GM12878 (cell line): Measurements from ENCODE around the gene FNDC8.

ENCODE experiments used
- MAX ChIP-seq: IDR thresholded peaks from 2 replicates; pipeline ENCODE4 v1.6.1; 2012; ENCODE audit warnings: low read depth, low read length, improper control_type of control experiment
- NFYB ChIP-seq: IDR thresholded peaks from 2 replicates; pipeline ENCODE4 v1.6.1; 2011; ENCODE audit warnings: low read depth, mild to moderate bottlenecking, low read length, improper control_type of control experiment, moderate library complexity; ENCODE audit not compliant: insufficient read depth
- PBX3 ChIP-seq: IDR thresholded peaks from 2 replicates; pipeline ENCODE4 v1.6.1; 2011; ENCODE audit warnings: mild to moderate bottlenecking, low read depth, low read length, moderate library complexity; ENCODE audit not compliant: insufficient replicate concordance
- RELA ChIP-seq: fragments of 450-650 bp; IDR thresholded peaks from 2 replicates; pipeline ENCODE4 v1.8.0; 2014; ENCODE audit warnings: borderline replicate concordance; ENCODE audit not compliant: partially characterized antibody
- SP1 ChIP-seq: IDR thresholded peaks from one replicate; pipeline ENCODE4 v1.6.1; 2011; ENCODE audit warnings: low read depth, low read length
- SREBF2 ChIP-seq: IDR thresholded peaks from 2 replicates; pipeline ENCODE4 v1.6.1; 2012; ENCODE audit warnings: mild to moderate bottlenecking, low read length

- TF ChIP-seq PBX3 (no peak), MAX (no peak), RELA (no peak), SREBF2 (no peak), SP1 (no peak), NFYB (no peak)
These were observed 54.4 kb downstream of the FNDC8 start for GRCh38 chr17:35175638-35176415.
